NB4 (cell line): ENCODE data around the gene ATM.
"Not testable (repeated sequence)": the region's sequence is repeated elsewhere in the genome, so short reads cannot be mapped to it uniquely, and the experiment has no call there.

Source experiments
- DNase-seq: peaks from one replicate; pipeline ENCODE4 v3.0.0; 2010; ENCODE audit warnings: low read depth
- H3K4me3 ChIP-seq: one replicate; pipeline ENCODE4 v1.5.1; 2011; ENCODE audit warnings: mild to moderate bottlenecking, low read depth, low read length, moderate library complexity
- MAX ChIP-seq: IDR thresholded peaks from 2 replicates; pipeline ENCODE4 v1.6.1; 2011; ENCODE audit warnings: low read depth, low read length
- MYC ChIP-seq: IDR thresholded peaks from 2 replicates; pipeline ENCODE4 v1.6.1; 2011; ENCODE audit warnings: low read depth, low read length
- POLR2A ChIP-seq: IDR thresholded peaks from 2 replicates; pipeline ENCODE4 v1.6.1; 2011; ENCODE audit warnings: mild to moderate bottlenecking; ENCODE audit not compliant: insufficient read length; ENCODE audit errors: extremely low read depth
- TF ChIP-seq, protein P1 (sequence below): IDR thresholded peaks from one replicate; pipeline ENCODE4 v1.5.1; 2012; ENCODE audit warnings: low read depth, low read length

The ATM gene

DNA sequence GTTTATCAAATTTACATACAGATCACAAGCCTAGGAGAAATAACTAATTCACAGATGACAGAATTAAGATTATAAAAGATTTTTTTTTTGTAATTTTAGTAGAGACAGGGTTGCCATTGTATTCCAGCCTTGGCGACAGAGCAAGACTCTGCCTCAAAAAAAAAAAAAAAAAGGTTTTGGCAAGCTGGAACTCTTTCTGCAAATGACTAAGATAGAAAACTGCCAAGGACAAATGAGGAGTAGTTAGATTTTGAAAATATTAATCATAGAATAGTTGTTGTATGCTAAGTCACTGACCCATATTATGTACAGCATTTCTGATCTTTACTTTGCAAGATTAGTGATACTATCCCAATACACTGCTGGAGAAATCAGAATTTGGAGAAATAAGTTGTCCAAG is 145.3 kb downstream of the ATM start:
- no peak for TF ChIP-seq POLR2A
- TF ChIP-seq, protein P1, sequence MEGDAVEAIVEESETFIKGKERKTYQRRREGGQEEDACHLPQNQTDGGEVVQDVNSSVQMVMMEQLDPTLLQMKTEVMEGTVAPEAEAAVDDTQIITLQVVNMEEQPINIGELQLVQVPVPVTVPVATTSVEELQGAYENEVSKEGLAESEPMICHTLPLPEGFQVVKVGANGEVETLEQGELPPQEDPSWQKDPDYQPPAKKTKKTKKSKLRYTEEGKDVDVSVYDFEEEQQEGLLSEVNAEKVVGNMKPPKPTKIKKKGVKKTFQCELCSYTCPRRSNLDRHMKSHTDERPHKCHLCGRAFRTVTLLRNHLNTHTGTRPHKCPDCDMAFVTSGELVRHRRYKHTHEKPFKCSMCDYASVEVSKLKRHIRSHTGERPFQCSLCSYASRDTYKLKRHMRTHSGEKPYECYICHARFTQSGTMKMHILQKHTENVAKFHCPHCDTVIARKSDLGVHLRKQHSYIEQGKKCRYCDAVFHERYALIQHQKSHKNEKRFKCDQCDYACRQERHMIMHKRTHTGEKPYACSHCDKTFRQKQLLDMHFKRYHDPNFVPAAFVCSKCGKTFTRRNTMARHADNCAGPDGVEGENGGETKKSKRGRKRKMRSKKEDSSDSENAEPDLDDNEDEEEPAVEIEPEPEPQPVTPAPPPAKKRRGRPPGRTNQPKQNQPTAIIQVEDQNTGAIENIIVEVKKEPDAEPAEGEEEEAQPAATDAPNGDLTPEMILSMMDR = no peak
- no peak for TF ChIP-seq MAX
- TF ChIP-seq MYC = no peak
- no peak for DNase-seq
- no peak overlapping the region for H3K4me3 ChIP-seq

GRCh38 chr11:108369064-108369463 is 146.2 kb downstream of the ATM start:
- peak; percentile 33 for DNase-seq
- TF ChIP-seq, protein P1 = no peak
- no peak for TF ChIP-seq MYC
- TF ChIP-seq MAX = no peak
- TF ChIP-seq POLR2A = no peak
- no peak overlapping the region for H3K4me3 ChIP-seq

DNA sequence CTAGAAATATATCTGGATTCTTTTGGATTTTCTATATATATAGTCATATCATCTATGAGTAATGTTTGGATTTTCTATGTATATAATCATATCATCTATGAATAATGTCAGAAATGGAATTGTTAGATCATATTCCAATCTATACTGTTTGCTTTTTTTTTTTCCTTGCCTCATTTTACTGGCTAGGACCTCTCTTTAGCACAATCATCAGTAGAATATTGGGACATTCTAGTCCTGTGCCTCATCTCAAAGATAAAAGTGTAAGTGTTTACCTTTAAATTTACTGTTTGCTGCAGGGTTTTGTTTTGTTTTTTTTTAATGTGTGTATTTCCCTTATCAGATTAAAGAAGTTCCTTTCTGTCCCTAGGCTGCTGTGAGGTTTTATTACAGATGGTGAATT is 147.4 kb downstream of the ATM start:
- DNase-seq = no peak
- no peak overlapping the region for H3K4me3 ChIP-seq
- no peak for TF ChIP-seq POLR2A
- TF ChIP-seq MAX = no peak
- TF ChIP-seq, protein P1 = no peak
- TF ChIP-seq MYC = no peak

DNA sequence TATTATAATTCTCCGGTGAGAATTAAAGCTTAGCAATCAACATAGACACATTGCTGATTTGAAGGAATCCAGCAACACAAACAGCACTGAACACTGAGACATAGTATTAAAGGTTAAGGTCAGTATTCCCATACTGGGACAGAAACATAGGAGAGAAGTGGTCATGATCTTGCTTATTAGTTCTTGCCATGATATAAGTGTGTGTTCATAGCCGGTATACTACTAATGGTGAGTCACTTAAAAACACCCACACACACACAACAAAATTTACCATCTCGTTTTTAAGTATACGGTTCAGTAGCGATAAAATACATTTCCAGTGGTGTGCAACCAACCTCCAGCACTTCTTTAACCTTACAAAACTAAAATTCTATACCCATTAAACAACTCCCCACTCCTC is 148.1 kb downstream of the ATM start:
- TF ChIP-seq MAX (no peak), MYC (no peak), POLR2A (no peak)
- TF ChIP-seq, protein P1 = no peak
- no peak overlapping the region for H3K4me3 ChIP-seq
- DNase-seq = no peak

DNA sequence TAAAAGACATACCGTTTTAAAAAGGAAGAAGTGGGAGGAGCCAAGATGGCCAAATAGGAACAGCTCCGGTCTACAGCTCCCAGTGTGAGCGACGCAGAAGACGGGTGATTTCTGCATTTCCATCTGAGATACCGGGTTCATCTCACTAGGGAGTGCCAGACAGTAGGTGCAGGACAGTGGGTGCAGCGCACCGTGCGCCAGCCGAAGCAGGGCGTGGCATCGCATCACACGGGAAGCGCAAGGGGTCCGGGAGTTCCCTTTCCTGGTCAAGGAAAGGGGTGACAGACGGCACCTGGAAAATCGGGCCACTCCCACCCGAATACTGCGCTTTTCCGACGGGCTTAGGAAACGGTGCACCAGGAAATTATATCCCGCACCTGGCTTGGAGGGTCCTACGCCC is 150.6 kb downstream of the ATM start:
- not testable (repeated sequence) for H3K4me3 ChIP-seq, DNase-seq

GRCh38 chr11:108388576-108388975 is 165.7 kb downstream of the ATM start:
- H3K4me3 ChIP-seq = no peak overlapping the region
- DNase-seq = no peak
- TF ChIP-seq, protein P1 = no peak
- TF ChIP-seq POLR2A = no peak
- no peak for TF ChIP-seq MAX
- no peak for TF ChIP-seq MYC

DNA sequence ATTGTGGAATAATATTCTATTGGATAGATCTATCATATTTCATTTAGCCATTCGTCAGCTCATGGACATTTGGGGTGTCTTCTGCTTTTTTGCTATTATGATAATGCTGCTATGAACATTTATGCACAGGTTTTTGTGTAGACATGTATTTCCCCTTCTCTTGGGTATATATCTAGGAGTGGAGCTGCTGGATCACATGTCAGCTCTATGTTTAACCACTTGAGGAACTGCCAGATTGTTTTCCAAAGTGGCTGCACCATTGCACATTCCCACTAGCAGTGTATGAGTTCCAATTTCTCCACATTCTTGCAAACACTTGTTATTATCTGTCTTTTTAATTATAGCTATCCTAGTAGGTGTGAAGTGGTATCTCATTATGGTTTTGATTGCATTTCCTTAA is 169.5 kb downstream of the ATM start:
- DNase-seq = no peak
- TF ChIP-seq POLR2A = no peak
- TF ChIP-seq, protein P1 = no peak
- no peak for TF ChIP-seq MAX
- TF ChIP-seq MYC = no peak
- H3K4me3 ChIP-seq = no peak overlapping the region
